Right kidney (tissue), 9 donors: ENCODE results near the gene UNC119B.
"Not testable (repeated sequence)": the region's sequence is repeated elsewhere in the genome, so short reads cannot be mapped to it uniquely, and the experiment has no call there.

ENCODE experiments used
- DNase-seq: peaks from one replicate; pipeline ENCODE4 v3.0.0-alpha.2; 2016
- long read RNA-seq, 8 donors: transcript quantifications; one replicate each; lab custom pipeline, GENCODE V29; 2026

The UNC119B gene
- long read RNA-seq, donor 1, full-length matches to known transcripts, result 15 of 25 reads
- long read RNA-seq, donor 1, partial matches to known transcripts, result 10 of 25 reads
- long read RNA-seq, donor 1, other reads (novel, unspliced or antisense), result 0 of 25 reads
- long read RNA-seq, donor 2, full-length matches to known transcripts, result 11 of 21 reads
- long read RNA-seq, donor 2, partial matches to known transcripts, result 10 of 21 reads
- long read RNA-seq, donor 2, other reads (novel, unspliced or antisense), result 0 of 21 reads
- long read RNA-seq, donor 3, full-length matches to known transcripts, result 9 of 14 reads
- long read RNA-seq, donor 3, partial matches to known transcripts, result 5 of 14 reads
- long read RNA-seq, donor 3, other reads (novel, unspliced or antisense), result 0 of 14 reads
- long read RNA-seq, donor 4, full-length matches to known transcripts, result 18 of 31 reads
- long read RNA-seq, donor 4, partial matches to known transcripts, result 13 of 31 reads
- long read RNA-seq, donor 4, other reads (novel, unspliced or antisense), result 0 of 31 reads
- long read RNA-seq, donor 5, full-length matches to known transcripts, result 18 of 29 reads
- long read RNA-seq, donor 5, partial matches to known transcripts, result 11 of 29 reads
- long read RNA-seq, donor 5, other reads (novel, unspliced or antisense), result 0 of 29 reads
- long read RNA-seq, donor 6, full-length matches to known transcripts, result 15 of 32 reads
- long read RNA-seq, donor 6, partial matches to known transcripts, result 17 of 32 reads
- long read RNA-seq, donor 6, other reads (novel, unspliced or antisense), result 0 of 32 reads
- long read RNA-seq, donor 7, full-length matches to known transcripts, result 16 of 51 reads
- long read RNA-seq, donor 7, partial matches to known transcripts, result 35 of 51 reads
- long read RNA-seq, donor 7, other reads (novel, unspliced or antisense), result 0 of 51 reads
- long read RNA-seq, donor 8, full-length matches to known transcripts, result 9 of 18 reads
- long read RNA-seq, donor 8, partial matches to known transcripts, result 9 of 18 reads
- long read RNA-seq, donor 8, other reads (novel, unspliced or antisense), result 0 of 18 reads

DNA sequence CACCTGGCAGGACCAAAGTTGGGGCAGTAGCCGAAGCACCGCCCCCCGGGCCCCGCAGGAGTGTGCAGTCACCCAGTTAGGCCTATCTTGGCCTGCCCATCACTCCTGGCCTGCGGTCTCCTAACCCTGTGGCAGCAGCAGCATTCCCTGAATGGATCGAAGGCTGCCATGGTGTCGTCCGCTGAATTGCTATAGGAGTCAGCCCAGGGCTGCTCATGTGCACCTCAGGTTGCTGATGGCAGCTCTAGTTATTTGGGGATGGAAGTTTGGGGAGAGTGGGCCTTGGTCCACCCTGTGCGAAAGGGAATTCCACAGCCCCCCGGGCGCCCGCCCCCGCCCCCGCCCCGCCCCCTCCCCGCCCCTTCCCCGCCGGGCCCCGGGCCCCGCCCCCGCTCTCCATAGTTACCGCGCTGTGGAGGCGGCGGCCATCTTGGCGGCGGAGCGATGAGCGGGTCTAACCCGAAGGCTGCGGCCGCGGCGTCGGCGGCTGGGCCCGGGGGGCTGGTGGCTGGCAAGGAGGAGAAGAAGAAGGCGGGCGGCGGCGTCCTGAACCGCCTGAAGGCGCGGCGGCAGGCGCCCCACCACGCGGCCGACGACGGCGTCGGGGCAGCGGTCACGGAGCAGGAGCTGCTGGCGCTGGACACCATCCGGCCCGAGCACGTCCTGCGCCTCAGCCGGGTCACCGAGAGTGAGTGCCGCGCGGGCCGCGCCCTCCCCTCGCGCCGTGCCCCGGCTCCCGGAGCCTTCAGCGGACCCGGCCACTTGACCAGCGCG is at the start of gene UNC119B:
TSS of gene UNC119B (plus strand) at position 428 of the 774 bp plus-strand sequence. CDS start at position 445, 17 bp downstream.
- DNase-seq, result peak; percentile 96

DNA sequence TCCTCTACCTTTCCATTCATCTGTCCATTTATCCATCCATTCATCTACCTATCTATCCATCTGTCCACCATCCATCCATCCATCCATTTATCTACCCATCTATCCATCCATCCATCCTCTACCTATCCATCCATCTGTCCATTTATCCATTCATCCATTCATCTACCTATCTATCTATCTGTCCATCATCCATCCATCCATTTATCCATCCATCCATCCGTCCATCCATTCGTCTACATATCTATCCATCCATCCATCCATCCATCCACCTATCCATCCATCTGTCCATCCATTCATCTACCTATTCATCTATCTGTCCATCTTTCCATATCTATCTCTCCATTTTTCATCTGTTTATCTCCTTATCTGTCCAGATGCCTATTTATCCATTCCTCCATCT is 48.8 kb upstream of the UNC119B start:
- DNase-seq, result no peak

DNA sequence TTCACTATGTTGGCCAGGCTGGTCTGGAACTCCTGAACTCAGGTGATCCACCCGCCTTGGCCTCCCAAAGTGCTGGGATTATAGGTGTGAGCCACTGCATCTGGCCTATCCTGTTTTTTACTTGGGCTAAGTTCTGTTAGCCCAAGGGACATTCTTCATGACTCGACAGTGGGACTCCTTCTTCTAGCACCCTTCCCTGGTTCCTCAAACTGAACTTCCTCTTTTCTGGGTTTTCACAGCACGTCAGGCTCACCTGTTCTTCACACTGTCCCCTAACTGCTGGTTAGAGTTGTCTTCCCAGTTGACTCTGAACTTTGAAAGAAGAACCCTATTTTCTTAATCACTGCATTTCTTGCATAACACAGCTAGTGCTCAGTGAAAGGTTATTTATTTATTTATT is 47.4 kb upstream of the UNC119B start:
- no peak for DNase-seq

DNA sequence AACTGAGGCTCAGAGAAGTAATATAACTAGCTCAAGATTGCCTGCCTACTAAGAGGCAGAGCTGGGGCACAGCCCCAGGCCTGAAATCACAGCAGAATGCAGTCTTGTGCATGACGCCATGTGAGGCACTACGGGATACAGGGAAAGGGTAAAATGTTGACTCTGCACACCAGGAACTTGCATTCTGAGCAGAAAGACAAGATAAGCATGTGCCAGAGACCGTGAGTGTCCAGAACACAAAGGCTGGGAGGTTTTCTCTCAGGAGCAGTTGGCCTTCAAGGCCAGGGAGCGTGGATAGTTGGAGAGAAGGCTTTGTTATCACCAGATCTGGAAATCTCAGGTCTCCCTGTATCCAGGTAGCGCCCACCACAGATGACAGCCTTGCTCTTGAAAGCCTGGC is 46.5 kb upstream of the UNC119B start:
- DNase-seq, result no peak

DNA sequence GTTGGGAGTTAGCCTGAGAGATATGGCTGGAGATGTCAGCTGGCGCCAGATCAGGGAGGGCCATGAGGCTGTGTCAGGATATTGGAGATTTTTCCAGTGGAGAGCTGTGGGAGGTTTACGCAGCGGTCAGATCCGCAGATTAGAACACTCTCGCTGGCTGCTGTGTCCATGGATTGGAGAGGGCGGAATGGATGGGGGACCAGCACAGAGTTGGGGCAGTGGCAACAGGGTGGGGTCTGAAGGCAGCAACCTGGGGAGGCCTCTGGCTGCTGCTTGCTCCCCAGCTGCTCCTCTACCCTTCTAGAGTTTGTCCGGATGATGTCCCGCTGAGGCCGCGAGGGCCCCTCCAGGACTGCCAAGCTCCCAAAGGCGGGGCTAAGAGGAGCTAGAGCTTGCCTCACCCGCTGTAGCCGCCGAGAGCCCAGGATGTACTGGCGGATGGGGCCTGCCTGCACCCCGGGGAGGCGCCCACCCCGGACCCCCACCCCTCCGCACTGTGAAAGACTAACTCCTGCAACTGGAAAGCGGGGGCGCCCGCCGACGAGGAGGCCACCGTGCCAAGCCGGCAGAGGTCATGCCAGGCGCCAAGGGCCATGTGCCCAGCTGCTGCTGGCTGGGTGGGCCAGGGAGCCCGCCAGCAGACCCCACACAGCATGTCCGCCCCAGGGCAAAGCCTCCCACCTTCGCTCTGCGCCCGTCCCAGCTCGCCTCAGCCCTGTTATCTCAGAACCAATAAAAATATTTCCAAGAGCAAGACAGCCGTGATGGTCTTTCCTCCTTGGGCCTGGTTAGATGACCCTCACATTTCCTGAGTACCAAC is 43.5 kb upstream of the UNC119B start:
- no peak for DNase-seq

DNA sequence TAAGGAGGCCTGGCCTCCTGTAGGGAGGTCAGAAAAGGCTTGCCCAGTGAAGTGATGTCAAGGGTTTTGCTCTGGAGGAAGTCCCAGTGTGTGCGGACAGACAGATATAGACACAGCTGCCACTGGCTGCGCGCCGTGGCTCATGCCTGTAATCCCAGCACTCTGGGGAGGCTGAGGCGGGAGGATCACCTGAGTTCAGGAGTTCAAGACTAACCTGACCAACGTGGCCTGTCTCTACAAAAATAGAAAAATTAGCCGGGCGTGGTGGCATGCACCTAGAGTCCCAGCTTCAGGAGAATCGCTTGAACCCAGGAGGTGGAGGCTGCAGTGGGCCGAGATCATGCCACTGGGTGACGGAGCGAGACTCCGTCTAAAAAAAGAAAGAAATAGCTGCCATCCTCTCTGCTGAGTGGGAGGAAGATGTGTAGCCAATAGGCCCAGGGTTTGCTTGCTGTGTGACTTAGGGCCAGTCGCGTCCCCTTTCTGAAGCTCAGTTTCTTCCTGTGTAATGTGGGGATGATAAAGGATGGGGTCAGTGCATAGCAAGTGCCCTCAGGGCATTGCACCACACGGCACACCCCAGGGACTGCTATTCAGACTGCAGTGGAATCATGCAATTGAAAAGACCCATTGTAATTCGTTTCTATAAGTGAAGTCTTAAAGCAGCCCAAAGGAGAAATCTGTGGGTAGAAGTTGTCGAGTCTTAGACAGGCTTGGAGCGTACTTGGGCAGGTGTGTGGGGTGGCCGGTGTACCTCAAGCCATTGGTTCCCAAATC is 42.0 kb upstream of the UNC119B start:
- DNase-seq, result no peak

DNA sequence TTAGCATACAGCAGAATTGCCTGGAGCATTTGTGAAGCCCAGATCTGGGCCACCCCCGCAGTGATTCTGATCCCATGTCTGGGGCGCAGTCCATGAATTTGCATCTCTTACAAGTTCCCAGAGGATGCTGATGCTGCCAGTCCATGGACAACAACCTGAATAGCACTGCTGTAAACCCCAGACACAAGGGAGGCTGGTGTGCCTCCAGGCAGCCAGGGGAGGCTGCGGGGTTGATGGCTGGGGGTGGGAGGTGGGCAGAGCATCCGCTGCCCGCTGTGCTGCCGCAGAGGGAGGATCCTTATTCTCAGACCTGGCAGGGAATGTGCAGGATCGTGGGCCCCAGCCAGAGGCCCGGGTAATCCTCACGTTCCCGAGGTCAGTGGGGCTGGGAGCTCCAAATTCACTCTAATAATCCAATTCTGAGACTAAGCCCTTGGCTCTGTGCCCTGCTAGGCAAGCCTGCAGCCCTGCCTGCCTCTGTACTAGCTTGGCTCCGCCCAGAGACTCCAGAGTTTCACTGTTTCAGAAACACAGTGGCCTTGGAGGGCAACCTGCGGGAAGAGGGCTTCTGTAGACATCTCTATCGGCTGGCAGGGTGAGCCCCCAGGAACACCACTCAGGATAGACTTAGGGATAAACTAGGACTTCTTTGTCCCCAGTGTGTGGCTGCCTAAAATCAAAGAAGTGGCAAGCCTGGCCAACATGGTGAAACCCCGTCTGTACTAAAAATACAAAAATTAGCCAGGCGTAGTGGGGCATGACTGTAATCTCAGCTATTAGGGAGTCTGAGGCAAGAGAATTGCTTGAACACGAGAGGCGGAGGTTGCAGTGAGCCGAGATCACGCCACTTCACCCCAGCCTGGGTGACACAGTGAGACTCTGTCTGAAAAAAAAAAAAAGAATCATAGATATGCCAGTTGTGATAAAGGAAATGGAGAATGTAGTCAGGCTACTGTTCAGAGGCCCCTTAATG is 41.1 kb upstream of the UNC119B start:
- peak; percentile 59 for DNase-seq

DNA sequence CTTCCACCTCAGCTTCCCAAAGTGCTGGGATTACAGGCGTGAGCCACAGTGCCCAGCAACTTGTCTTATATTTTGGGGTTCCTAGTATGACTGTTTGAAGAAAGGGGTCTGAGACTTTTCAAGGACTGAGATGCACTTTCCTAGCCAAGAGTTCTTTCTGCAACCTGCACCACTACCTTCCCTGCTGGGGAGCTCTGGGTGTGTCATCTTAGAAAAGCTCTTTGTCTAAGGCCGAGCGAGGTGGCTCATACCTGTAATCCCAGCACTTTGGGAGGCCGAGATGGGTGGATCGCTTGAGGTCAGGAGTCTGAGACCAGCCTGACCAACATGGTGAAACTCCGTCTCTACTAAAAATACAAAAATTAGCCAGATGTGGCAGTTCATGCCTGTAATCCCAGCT is 40.0 kb upstream of the UNC119B start:
- not testable (repeated sequence) for DNase-seq

DNA sequence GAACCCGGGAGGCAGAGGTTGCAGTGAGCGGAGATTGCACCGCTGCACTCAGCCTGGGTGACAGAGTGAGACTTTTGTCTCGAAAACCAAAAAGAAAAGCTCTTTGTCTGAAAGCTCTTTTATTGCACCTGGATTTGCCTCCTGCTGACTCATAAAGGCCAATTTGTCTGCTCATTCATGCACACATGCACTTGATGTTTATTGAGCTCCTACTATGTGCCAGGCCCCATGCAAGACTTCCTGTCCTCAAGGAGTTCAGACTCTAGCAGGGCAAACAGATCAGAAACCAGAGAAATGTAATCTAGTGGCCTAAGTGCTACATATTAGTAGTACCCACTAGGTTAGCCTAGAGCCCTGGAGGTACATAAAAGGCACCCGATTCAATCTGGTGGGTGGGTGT is 39.6 kb upstream of the UNC119B start:
- DNase-seq, result no peak

DNA sequence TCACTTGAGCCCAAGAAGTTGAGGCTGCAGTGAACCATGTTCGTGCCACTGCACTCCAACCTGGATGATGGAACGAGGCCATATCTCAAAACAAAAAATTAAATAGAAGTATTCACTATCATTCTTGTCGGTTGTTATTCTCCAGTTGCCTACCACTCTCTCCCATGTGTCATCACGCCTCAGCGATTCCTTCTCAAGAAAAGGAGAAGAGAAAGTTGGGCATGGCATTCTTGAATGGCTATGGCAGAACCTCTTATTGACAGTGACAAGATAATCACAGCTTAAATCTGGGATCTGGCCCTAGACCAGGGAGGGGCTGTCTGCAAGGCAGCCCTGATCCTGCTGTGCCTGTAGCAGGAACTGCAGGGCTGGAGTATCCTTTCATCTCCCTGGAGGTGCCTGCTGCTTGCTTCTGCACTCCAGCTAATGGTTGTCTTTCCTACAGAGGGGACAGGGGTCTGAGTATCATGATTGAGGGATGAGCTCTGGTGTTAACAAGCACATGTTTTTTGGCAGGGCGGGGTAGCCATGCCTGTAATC is 36.1 kb upstream of the UNC119B start:
- DNase-seq, result no peak

DNA sequence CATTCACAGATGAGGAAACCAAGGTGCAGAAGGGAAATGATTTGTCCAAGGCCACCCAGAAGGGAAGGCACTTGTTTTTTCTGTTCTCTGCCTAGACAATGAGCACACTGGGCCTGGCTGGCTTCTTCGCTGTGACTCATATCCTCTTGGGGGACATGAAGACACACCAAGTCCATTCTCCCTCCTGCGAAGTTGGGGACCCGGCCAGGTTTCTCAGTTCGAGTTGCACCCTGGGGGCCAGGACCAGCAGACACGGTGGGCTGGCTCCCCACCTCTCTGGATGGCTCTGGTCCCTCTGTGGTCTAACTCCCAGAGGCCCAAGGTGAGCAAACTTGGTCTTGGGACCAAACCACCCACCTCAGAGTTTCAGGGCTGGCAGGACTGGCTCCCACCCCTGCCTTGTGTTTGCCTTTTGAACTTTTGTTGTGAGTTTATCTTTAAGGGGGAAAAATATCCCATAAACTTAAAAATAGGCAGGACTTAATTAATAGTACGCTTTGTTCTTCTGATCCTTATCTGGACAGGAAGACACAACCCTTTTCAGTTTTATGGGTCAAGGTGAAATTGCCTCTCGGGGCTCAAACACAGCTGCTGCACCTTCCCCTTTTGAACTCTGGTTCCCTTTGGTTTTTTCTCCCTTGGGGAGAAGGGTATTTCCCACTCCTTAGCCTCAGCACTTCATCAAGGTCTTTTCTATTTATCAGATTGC is 32.3 kb upstream of the UNC119B start:
- DNase-seq, result no peak

DNA sequence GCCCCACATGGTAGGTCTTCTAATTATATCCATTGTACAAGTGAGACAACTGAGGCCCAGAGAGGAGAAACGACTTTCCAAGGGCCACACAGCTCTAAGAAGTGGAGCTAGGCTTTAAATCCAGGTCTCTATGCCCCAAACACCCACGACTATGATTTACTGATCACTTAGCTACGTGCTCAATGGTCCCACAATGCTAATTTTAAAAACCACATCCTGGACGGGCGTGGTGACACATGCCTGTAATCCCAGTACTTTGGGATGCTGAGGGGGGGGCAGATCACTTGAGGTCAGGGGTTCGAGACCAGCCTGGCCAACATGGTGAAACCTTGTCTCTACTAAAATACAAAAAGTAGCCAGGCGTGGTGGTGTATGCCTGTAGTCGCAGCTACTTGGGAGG is 31.7 kb upstream of the UNC119B start:
- no peak for DNase-seq

DNA sequence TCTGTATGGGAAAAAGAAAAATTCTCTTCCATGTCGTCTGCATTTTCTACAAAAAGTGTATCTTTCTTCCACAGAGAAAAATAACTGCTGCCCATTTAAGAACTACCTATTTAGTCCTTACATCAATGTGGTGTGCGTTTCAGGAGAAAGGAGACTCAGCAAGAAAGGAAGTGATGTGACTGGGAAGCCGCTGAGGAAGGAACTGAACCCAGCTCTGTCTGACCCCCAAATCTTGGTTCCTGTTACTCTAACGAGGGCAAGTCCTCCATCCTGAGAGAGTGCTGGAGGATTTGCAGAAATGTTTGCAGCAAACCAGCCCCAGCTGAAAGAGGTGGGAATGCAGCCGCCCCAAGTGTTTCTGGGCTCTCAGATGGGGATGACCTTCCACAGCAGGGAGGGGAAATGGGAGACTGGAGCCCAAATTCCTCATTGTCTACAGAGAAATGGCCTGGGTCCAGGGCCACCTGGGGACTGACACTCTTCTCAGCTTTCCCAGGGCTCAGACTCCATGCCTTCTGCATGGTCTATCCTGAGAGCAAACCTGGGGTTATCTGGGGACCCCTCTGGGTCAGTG is 30.0 kb upstream of the UNC119B start:
- no peak for DNase-seq

DNA sequence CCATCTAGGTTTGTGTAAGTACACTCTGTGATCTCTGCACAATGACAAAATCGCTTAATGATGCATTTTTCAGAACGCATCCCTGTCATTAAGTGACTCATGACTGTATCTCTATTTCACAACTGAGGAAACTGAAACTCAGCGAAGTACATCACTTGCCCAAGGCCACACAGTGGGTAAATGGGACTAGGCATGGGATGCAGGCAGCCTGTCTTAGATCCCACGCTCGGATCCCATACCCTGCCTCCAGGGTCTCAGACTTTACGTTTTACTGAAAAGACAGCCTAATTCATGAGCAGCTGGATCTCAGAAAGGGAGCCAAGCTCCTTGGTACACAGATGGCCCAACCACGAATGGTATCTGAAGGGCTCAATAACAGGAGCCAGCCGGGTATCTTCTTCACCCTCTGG is 25.7 kb upstream of the UNC119B start:
- no peak for DNase-seq

DNA sequence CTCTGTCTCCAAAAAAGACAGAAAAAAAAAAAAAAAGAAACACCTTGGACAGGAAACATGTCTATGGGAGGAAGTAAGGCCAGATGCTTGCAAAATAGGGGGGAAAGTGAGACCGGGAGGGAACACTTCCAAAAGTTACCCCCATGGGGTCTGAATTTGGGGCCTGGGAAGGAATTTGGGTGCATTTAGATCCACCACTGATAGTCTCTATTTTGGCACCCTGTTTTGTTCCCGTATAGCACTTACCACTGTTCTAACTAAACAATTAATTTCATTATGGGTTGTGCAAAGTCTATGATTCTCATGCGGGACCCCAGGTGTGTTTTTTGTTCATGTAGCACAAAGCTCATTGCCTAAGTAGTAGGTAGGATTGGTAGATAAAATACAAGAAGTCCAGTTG is 24.7 kb upstream of the UNC119B start:
- DNase-seq, result no peak

DNA sequence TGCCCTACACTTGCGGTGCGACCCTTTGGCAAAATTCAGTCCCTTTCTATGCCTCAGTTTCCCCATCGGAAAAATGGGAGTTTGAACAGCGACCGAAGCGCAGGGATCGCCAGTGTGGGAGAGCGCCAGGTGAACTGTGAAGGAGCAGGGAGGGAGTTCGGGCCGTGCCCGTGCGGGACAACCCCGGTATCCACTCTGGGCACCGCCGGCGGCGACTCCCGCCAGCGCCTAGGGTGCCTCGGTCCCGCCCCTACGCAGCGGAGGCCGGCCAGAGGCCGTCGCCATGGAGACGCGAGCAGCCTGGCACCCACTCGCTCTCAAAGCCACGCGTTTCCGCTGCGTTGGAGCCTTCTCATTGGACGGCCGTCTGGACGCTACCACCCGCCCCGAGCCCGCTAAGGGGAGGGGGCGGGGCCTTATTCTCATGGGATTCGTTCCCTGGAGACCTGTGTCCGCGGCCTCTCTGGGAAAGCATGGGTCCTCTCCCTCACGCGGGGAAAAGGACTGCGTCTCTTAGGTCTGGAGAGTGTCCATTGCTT is 24.0 kb upstream of the UNC119B start:
- DNase-seq, result no peak

DNA sequence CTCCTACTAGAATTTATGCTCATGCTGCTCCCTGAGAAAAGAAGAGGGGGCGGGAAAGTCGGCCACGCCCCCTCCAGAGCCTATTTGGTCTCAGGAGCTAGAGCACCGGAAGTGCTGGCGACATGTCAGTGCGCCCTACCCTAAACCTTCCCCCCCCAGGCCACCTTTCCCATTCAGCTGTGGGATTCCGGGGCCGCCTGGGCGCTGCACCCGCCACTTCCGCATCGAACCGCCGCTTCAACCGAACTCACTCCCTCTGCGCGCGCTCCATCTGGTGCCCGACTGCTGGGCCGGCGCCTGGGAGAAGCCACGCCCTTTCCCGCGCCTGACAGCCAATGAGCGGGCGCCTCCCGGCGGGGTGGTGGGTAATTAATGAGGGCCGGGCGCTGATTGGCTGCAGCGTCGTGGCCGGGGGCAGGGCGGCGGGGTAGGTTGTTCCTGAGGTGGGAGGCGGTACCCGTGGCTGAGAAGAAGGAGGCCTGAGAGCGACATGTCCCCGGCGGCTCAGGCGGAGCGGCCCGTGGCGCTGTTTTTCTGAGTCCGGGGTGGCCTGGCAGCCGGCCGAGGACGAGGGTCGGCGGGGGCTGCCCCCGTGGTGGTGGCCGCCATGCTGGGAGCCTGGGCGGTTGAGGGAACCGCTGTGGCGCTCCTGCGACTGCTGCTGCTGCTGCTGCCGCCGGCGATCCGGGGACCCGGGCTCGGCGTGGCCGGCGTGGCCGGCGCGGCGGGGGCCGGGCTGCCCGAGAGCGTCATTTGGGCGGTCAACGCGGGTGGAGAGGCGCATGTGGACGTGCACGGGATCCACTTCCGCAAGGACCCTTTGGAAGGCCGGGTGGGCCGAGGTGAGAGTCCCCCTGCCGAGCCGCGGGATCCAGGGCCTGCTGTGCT is 23.3 kb upstream of the UNC119B start, which contains the start of gene MLEC:
TSS of gene MLEC (plus strand) at position 460 of the 888 bp plus-strand sequence. CDS start at position 608, 148 bp downstream.
- DNase-seq, result peak; percentile 100
